Effector memory CD4-positive, alpha-beta T cell (primary cell): ENCODE results near the gene BCKDHB.
"Not testable (repeated sequence)": the region's sequence is repeated elsewhere in the genome, so short reads cannot be mapped to it uniquely, and the experiment has no call there.

Experiments used
- DNase-seq, 3 donors: peaks; one replicate each; pipeline ENCODE4 v3.0.0-alpha.2; 2020
- H3K27ac ChIP-seq: 2 replicates; pipeline ENCODE4 v1.7.0; 2013; ENCODE audit warnings: mild to moderate bottlenecking, low read length, moderate library complexity; ENCODE audit not compliant: insufficient read depth, poor library complexity, severe bottlenecking
- H3K27me3 ChIP-seq: replicated peaks from 2 replicates; pipeline ENCODE4 v1.7.0; 2013; ENCODE audit warnings: mild to moderate bottlenecking, low read length; ENCODE audit not compliant: insufficient read depth, control insufficient read depth, poor library complexity, severe bottlenecking
- H3K36me3 ChIP-seq: 2 replicates; pipeline ENCODE4 v1.7.0; 2013; ENCODE audit warnings: mild to moderate bottlenecking, low read length, moderate library complexity; ENCODE audit not compliant: control insufficient read depth, insufficient read depth
- H3K4me1 ChIP-seq: 2 replicates; pipeline ENCODE4 v1.7.0; 2013; ENCODE audit warnings: low read length, mild to moderate bottlenecking; ENCODE audit not compliant: control insufficient read depth, insufficient read depth, poor library complexity, severe bottlenecking
- H3K4me3 ChIP-seq: 2 replicates; pipeline ENCODE4 v1.7.0; 2013; ENCODE audit warnings: low read length, low read depth, mild to moderate bottlenecking; ENCODE audit not compliant: insufficient read depth, poor library complexity, severe bottlenecking
- H3K9me3 ChIP-seq: 2 replicates; pipeline ENCODE4 v1.7.0; 2013; ENCODE audit warnings: mild to moderate bottlenecking, low read length, moderate library complexity; ENCODE audit not compliant: control insufficient read depth

The BCKDHB gene

DNA sequence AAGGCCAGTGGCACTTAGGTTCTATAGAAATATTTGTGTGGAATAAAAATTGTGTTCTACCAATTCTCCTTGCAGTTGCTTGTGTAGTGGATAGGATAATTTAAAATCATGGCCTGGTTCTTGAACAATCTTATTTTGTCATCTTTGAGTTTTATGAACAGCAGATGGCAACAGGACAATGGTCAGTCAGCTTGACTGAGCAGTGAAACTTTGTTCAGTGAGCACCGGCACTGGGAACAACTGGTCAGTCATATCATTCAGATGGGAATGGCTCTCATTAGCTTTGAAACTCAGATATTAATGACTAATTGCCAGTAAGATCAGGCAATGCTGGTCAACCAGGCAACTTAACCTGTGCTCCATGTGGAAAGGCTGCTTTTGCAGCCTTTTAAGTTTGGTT is 129.2 kb downstream of the BCKDHB start:
- Histone ChIP-seq H3K4me3 (no peak overlapping the region), H3K27ac (no peak overlapping the region), H3K9me3 (no peaks in the 10 kb centered on the region), H3K4me1 (no peaks in the 10 kb centered on the region), H3K36me3 (no peaks in the 10 kb centered on the region), H3K27me3 (no peaks in the 10 kb centered on the region)
- DNase-seq, result no peak

DNA sequence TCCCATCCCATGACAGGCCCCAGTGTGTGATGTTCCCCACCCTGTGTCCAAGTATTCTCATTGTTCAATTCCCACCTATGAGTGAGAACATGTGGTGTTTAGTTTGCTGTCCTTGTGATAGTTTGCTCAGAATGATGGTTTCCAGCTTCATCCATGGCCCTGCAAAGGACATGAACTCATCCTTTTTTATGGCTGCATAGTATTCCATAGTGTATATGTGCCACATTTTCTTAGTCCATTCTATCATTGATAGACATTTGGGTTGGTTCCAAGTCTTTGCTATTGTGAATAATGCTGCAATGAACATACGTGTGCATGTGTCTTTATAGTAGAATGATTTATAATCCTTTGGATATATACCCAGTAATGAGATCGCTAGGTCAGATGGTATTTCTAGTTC is 132.3 kb downstream of the BCKDHB start:
- H3K4me3 ChIP-seq, H3K36me3 ChIP-seq, H3K9me3 ChIP-seq, DNase-seq, H3K27me3 ChIP-seq, H3K27ac ChIP-seq, H3K4me1 ChIP-seq: not testable (repeated sequence)

DNA sequence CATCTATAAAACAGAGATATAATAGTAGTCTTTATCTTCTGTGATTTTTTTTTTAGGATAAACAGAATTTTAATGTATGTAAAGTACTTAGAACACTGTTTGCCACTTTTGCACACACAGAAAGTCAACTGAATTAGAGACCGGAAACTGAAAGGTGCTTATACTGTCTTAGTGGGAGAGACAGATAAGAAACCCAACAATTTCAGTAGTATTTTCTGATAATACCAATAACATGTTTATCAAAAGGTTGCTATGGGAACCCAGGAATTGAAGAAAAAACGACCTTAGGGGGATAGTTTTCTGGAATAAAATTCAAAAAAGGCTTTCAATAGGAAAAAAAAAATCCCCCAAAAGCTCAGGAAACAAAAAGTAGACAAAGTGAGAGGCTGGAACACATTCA is 138.6 kb downstream of the BCKDHB start:
- H3K36me3 ChIP-seq, result no peaks in the 10 kb centered on the region
- no peaks in the 10 kb centered on the region for H3K9me3 ChIP-seq

DNA sequence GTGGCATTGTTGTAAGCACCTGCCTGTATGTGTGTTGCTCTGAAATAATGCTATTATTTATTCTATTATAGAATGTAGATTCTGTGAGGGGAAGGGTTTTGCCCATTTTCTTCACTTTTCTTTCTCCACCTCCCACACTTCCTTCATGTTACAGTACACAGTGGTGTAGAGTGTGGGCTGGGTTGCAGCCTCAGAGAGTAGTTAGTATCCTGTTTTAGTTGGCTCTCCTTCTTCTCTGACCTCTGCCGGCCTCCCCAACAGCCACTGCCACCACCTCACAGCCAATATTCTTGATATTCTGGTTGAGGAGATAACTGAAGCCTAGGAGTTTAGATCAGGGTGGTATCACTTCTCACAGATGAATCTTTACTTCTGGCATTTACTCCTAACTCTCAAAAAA is 143.4 kb downstream of the BCKDHB start:
- no peak for DNase-seq
- H3K9me3 ChIP-seq, result no peaks in the 10 kb centered on the region
- H3K36me3 ChIP-seq, result no peaks in the 10 kb centered on the region
- no peak overlapping the region for H3K4me3 ChIP-seq
- H3K27ac ChIP-seq, result no peak overlapping the region
- no peaks in the 10 kb centered on the region for H3K27me3 ChIP-seq
- H3K4me1 ChIP-seq, result no peaks in the 10 kb centered on the region

More for the DNA sequence above, 138.6 kb downstream of the BCKDHB start:
- no peak overlapping the region for H3K4me3 ChIP-seq
- no peaks in the 10 kb centered on the region for H3K4me1 ChIP-seq
- no peak overlapping the region for H3K27ac ChIP-seq
- DNase-seq, result no peak
- H3K27me3 ChIP-seq, result no peaks in the 10 kb centered on the region

DNA sequence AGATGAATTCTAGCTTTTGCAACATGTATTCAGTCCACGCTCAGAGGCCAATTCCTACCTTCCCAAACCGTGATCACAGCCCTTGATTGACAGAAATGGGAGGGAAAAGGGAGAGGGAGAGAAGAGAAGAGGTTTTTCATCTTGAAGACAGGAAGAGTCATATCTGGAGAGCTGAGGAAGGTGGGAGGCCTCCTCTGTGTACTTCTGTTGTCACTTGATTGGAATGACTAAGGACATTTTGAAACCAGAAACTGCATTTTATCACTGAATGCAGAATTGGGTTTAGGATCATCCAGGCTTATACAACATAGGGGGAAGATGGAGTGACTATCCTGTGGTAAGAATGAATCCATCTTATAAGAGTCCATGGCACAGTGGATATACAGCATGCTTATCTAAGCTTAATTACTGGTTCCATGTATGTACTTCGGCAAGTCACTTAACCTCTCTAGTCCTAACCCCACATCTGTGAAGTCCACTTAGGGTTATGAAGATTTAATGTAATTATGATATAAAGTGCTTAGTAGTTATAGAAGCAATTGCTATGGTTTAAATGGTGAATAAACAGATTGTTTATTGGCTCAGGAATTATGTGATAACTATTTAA is 144.0 kb downstream of the BCKDHB start:
- Histone ChIP-seq H3K27ac (no peak overlapping the region), H3K4me1 (no peaks in the 10 kb centered on the region), H3K36me3 (peaks cover 2% of the 10 kb centered on the region), H3K9me3 (no peaks in the 10 kb centered on the region), H3K27me3 (no peaks in the 10 kb centered on the region), H3K4me3 (no peak overlapping the region)
- DNase-seq, result no peak

DNA sequence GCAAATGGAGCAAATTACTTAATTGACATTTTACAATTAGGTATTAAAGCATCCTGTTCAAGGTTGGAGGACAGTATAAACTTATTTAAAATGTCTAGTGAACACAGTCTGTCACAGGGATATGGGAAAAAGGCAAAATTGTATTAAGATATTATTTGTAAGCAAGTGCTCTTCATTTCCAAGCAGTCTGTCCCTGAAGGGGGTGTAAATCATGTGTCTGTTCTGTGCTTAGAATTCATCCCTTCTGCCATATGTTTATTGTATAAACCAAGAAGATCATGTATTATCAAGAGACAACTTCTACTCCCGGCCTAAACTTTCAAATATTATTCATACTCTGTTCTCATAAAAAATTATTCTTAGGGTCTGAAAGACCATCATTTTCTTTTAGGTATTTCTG is 144.8 kb downstream of the BCKDHB start:
- Histone ChIP-seq H3K4me1 (no peaks in the 10 kb centered on the region), H3K9me3 (no peaks in the 10 kb centered on the region)

DNA sequence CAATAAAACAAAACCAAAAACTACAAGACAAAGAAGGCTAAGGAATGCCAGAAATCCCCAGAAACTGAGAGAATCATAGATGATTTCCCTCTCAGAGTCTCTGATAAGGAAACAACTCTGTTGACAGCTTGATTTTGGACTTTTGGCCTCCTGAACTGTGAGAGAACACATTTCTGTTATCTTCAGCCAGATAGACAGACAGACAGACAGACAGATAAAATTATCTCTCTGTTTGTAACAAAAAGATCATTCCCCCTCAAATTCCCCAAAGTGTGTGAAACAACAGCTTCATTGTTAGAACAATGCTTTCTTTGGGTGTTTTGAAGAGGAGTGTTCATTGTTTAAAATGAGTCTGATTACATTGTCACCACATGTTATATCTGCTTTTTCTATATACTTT is 148.2 kb downstream of the BCKDHB start:
- no peak overlapping the region for H3K27ac ChIP-seq
- H3K27me3 ChIP-seq, result no peaks in the 10 kb centered on the region
- H3K4me3 ChIP-seq, result no peak overlapping the region
- no peak for DNase-seq
- no peaks in the 10 kb centered on the region for H3K4me1 ChIP-seq
- H3K9me3 ChIP-seq, result no peaks in the 10 kb centered on the region
- peaks cover 4% of the 10 kb centered on the region for H3K36me3 ChIP-seq

More for the DNA sequence above, 144.8 kb downstream of the BCKDHB start:
- Histone ChIP-seq H3K4me3 (no peak overlapping the region), H3K36me3 (peaks cover 4% of the 10 kb centered on the region), H3K27me3 (no peaks in the 10 kb centered on the region), H3K27ac (no peak overlapping the region)
- DNase-seq, result no peak

DNA sequence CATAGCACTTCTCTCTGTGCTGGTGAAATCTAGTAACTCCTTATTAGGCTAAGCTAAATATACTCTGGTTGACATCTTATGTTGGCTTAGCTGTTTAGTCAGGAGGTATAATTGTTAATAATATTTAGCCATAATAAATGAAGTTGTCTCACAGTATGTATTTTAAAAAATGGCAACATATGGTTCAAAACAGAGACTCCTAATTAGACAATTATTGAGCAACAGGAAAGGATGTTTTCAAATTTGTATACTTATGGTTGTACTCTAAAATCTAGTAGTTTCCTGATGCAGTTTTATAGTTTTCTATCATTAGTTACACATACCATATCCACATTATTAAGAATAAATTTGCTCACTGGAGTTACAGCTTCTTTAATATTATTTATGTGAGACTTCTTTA is 150.2 kb downstream of the BCKDHB start:
- Histone ChIP-seq H3K27ac (no peak overlapping the region), H3K9me3 (no peaks in the 10 kb centered on the region), H3K27me3 (no peaks in the 10 kb centered on the region), H3K36me3 (peaks cover 4% of the 10 kb centered on the region), H3K4me3 (no peak overlapping the region), H3K4me1 (no peaks in the 10 kb centered on the region)
- DNase-seq, result no peak

DNA sequence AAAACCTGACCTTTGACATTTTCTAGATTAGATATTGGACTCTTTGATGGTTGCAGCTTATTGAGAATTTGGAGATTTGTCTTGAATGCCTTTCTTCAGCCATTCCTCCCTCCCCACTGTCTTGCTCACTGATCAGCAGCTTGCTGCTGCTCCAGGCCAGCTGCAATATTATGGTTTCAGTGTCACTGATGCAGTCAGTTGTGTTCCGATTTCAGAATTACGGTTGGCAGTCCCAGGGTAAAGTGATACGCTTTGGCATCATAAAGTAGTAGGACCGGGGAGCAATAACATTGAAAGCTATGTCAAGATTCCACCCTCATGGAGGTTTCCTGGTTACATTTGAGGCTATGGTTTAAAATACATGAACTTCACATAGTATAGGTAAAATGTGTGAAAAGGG is 152.6 kb downstream of the BCKDHB start:
- no peak overlapping the region for H3K4me3 ChIP-seq

DNA sequence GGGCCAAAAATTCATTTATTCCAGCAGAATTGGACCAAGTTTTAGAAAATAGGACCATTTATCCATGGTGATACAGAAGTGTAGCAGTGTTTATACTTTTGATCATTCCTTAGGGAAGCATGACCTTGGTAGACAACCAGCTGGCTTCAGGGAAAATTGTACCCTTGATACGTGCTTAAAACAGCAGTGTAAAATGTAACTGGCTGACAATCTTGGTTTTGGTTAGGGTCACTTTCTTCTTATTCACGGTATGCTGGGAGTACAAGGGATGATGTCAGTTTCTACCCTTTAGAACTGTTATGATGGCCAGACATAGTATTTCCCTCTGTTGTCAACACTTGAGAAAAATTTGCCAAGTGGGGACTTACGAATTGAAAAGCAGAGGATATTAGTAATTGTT is 157.1 kb downstream of the BCKDHB start:
- no peak overlapping the region for H3K4me3 ChIP-seq
- no peaks in the 10 kb centered on the region for H3K4me1 ChIP-seq
- H3K27me3 ChIP-seq, result no peaks in the 10 kb centered on the region
- DNase-seq, result no peak
- H3K27ac ChIP-seq, result no peak overlapping the region
- no peaks in the 10 kb centered on the region for H3K36me3 ChIP-seq
- no peaks in the 10 kb centered on the region for H3K9me3 ChIP-seq

More for the DNA sequence above, 152.6 kb downstream of the BCKDHB start:
- no peak overlapping the region for H3K27ac ChIP-seq
- no peaks in the 10 kb centered on the region for H3K4me1 ChIP-seq
- no peaks in the 10 kb centered on the region for H3K27me3 ChIP-seq
- peaks cover 4% of the 10 kb centered on the region for H3K36me3 ChIP-seq
- no peak for DNase-seq
- H3K9me3 ChIP-seq, result no peaks in the 10 kb centered on the region
